HG03432 (cell line): ENCODE data around the gene ADORA2A.
"Not testable (repeated sequence)": the region's sequence is repeated elsewhere in the genome, so short reads cannot be mapped to it uniquely, and the experiment has no call there.

Experiments used
- ATAC-seq: cut with Tn5 transposase; IDR thresholded peaks from one replicate; pipeline ENCODE4 v1.9.1; 2021; ENCODE audit warnings: mild to moderate bottlenecking, moderate library complexity; ENCODE audit not compliant: unreplicated experiment

Gene ADORA2A

DNA sequence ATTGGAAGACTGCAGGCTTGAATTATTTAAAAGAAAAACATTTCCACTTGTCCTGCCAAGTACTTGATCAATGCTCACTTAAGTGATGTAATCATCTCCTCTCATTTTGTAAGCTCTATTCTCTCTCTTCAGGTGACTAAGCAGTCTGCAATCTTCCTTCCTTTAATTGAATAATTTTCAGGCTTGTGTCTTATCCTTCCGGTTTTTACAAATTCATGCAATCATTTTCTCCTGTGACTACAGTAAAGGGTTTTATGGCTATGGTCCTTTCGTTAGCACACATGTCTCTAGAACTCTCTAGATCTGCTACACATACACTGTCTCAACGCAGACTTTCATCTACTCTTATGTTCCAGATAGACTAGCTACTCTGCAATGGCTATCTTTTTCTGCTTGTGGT, 55.2 kb downstream of the ADORA2A start:
- ATAC-seq, result no peak

- no peak for ATAC-seq
These were observed 55.6 kb downstream of the ADORA2A start for GRCh38 chr22:24482998-24483397.

DNA sequence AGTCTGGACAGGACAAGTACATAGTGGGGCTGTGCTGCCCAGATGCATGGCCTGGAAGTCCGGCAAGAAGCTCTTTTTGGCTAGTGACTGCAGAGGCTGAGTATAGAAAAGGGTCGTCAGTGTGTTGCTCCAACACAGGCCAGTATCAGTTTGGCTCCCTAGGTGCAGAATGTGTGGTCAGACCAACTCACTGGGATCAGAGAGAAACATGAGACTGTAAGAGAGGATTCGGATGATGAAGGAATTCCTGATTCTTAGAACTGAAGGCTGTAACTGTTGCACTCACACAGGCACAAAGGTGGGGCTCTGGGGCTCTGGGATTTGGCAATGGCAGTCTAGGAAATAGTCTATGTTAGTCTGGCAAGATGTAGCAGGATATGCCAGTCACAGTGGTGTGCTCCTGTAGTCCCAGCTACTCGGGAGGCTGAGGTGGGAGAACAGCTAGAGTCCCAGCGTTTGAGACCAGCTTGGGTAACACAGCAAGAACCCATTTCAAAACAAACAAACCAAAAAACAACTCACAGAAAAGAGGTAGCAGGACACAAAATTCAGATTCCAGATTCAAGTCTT, 56.7 kb downstream of the ADORA2A start:
- no peak for ATAC-seq

- ATAC-seq, result no peak
These were observed 57.8 kb downstream of the ADORA2A start for GRCh38 chr22:24485170-24485569.

DNA sequence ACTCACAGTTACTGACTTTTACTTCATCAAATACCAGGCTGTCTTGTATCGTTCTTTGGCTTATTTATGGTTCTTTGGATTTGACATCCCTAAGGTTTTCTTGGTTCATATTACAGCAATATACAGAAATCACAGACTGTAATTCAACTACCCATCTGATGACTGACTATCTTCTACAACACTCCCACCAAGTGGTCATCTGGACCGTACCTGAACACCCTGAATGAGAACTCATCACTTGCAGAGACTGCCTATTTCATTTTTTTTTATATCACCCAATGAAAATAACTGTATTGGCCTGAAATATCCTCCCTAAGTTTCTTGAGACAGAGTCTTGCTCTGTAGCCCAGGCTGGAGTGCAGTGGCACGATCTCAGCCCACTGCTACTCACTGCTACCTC, 58.2 kb downstream of the ADORA2A start:
- ATAC-seq, result no peak

DNA sequence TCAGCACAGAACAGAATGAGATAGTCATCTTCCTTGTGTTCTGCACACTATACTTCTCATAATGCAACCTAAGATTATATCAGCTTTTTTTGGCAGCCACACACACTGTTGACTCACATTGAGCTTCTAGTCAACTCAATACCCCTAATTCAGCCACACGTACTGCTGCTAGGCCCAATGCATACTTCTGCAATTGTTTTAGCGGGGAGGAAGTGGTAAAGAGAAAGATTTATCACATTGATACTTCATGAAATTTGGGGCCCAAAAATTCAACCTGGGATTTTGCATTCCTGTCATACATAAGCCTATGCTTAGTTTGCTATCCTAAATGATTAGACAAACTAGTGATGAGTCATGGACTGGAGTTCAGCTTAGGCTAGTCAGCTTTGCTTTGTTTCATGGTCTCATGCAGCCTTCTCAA, 59.1 kb downstream of the ADORA2A start:
- no peak for ATAC-seq

DNA sequence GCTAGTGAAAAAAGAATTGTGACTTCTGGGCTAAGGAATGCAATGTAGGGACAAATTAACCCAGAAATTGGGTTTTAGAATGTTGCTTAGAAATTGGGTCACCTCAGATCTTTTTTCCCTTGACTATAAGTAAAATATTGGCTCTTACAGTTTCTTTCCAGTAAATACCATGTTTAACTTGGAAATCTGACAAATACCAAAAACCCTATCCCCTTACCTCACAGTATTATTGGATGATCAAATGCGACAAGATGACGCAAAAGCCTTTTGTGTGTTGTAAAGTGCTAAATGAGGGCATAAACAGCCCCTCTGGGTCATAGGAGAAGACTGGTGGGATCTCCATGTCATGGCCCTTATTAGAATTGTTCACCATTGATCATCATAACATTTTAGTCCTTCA, 61.6 kb downstream of the ADORA2A start:
- no peak for ATAC-seq

- ATAC-seq, result not testable (repeated sequence)
These were observed 62.0 kb downstream of the ADORA2A start for GRCh38 chr22:24489434-24489833.
